ENCODE data around the gene CNOT1. TPM values are rescaled to one million over a fixed set of nuclear protein-coding genes. Genes with fewer than 3 reads are reported as not detected.

CNOT1 gene
- total and polyA plus RNA-seq, 2 experiments from 2014 or later, result 50.8 to 113 TPM

DNA sequence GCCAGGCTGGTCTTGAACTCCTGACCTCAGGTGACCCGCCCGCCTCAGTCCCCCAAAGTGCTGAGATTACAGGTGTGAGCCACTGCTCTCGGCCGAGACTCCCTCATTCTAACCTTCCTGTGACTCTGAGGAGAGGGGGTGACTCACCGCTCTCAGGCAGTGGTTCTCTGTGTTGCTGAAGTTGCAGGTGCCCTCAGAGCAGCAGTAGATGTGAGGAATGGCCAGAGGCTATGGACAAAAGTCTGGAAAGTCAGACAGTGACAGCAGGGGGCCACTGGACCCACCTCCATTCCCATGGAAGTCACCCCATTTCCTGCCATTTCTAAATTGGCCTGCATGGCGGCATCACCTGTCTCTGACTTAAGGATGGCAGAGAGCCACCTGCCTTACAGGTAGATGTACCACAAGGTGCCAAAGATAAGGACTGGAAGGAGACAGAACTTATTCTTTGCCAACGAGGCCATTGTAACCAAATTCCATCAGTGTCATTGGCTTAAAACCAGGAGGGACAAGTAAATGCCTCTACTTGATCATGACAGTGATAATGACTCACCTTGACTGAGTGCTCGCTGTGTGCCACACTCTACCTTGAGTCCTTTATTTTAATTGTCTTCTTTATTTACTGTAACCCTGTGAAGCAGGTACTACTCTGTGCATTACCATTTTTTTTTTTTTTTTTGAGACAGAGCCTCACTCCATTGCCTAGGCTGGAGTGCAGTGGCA lies 15.3 kb upstream of the CNOT1 start:
- Histone ChIP-seq H3K9me3 (ENCODE audit: low read depth) (no peaks in the 10 kb centered on the region), H3K4me2 (no peak overlapping the region), H3K36me3 (replicated peaks; ENCODE audit: insufficient read depth, low read depth) (no peaks in the 10 kb centered on the region), H3K27me3 (no peaks in the 10 kb centered on the region), H4K20me1 (ENCODE audit: insufficient read depth, poor library complexity, severe bottlenecking) (no peaks in the 10 kb centered on the region), H3K9me2 (replicated peaks; ENCODE audit: insufficient read depth) (no peaks in the 10 kb centered on the region), H3K4me3 (no peak overlapping the region), H3K4me1 (ENCODE audit: insufficient read depth) (no peaks in the 10 kb centered on the region), H3K79me2 (no peaks in the 10 kb centered on the region), H2AFZ (no peak overlapping the region), H3K27ac (no peak overlapping the region)
- no peak for TF ChIP-seq EZH2phosphoT487 (IDR thresholded peaks at IDR 0.05; ENCODE audit: low read depth, severe bottlenecking, unreplicated experiment)
- TF ChIP-seq, protein P1, sequence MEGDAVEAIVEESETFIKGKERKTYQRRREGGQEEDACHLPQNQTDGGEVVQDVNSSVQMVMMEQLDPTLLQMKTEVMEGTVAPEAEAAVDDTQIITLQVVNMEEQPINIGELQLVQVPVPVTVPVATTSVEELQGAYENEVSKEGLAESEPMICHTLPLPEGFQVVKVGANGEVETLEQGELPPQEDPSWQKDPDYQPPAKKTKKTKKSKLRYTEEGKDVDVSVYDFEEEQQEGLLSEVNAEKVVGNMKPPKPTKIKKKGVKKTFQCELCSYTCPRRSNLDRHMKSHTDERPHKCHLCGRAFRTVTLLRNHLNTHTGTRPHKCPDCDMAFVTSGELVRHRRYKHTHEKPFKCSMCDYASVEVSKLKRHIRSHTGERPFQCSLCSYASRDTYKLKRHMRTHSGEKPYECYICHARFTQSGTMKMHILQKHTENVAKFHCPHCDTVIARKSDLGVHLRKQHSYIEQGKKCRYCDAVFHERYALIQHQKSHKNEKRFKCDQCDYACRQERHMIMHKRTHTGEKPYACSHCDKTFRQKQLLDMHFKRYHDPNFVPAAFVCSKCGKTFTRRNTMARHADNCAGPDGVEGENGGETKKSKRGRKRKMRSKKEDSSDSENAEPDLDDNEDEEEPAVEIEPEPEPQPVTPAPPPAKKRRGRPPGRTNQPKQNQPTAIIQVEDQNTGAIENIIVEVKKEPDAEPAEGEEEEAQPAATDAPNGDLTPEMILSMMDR (IDR thresholded peaks at IDR 0.05; ENCODE audit: poor library complexity), result no peak
- no peak for TF ChIP-seq EZH2 (IDR thresholded peaks at IDR 0.05; ENCODE audit: borderline replicate concordance)
- no peak for DNase-seq (ENCODE audit: low spot score)
- 79% methylated on average over 8 of the region's 8 CpGs for WGBS (ENCODE audit: low lambda C conversion rate, missing lambda C conversion rate)

DNA sequence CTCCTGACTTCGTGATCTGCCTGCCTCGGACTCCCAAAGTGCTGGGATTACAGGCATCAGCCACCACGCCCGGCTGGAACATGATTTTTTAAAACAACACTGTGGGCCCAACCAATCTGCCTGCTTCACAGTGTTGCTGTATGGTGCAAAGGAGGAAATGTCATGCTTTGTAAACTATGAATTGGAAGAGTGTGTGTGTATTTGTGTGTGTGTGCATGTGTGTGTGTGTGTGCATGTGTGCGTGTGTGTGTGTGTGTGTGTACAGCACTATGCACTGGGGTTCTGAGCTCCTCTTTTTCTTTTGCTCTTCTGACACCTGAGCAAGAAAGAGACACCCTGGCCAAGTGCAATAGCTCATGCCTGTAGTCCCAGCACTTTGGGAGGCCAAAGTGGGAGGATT lies 14.5 kb upstream of the CNOT1 start:
- Histone ChIP-seq H3K36me3 (replicated peaks; ENCODE audit: insufficient read depth, low read depth) (no peaks in the 10 kb centered on the region), H3K4me3 (no peak overlapping the region), H2AFZ (no peak overlapping the region), H3K27ac (no peak overlapping the region), H4K20me1 (ENCODE audit: insufficient read depth, poor library complexity, severe bottlenecking) (no peaks in the 10 kb centered on the region), H3K4me1 (ENCODE audit: insufficient read depth) (no peaks in the 10 kb centered on the region), H3K9me2 (replicated peaks; ENCODE audit: insufficient read depth) (no peaks in the 10 kb centered on the region), H3K9me3 (ENCODE audit: low read depth) (no peaks in the 10 kb centered on the region), H3K79me2 (no peaks in the 10 kb centered on the region), H3K4me2 (no peak overlapping the region), H3K27me3 (no peaks in the 10 kb centered on the region)
- DNase-seq (ENCODE audit: low spot score), result no peak
- TF ChIP-seq, protein P1 (IDR thresholded peaks at IDR 0.05; ENCODE audit: poor library complexity), result no peak
- TF ChIP-seq EZH2 (IDR thresholded peaks at IDR 0.05; ENCODE audit: borderline replicate concordance) (no peak), EZH2phosphoT487 (IDR thresholded peaks at IDR 0.05; ENCODE audit: low read depth, severe bottlenecking, unreplicated experiment) (no peak)
- 85% methylated on average over 5 of the region's 5 CpGs for WGBS (ENCODE audit: low lambda C conversion rate, missing lambda C conversion rate)

DNA sequence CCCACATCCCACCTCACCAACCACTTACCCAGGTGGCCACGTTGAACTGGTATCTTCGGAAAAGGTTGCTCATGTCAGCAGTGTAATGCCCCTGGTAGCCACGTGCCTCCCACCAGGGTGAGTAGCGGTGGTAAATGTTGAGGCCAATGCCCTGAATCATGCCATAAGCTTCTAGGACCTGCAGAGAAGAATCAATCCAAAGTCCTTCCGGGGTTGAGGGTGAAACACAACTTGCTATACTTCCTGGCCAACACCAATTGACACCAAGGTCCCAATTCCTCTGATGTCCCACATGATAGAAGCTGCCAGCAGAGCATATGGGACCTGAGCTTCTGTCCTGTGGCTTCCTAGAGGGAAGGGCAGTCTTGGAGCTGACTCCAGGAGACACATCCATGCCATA lies 11.3 kb upstream of the CNOT1 start:
- Histone ChIP-seq H3K9me2 (replicated peaks; ENCODE audit: insufficient read depth) (no peaks in the 10 kb centered on the region), H3K4me2 (no peak overlapping the region), H4K20me1 (ENCODE audit: insufficient read depth, poor library complexity, severe bottlenecking) (no peaks in the 10 kb centered on the region), H3K27ac (no peak overlapping the region), H3K79me2 (no peaks in the 10 kb centered on the region), H2AFZ (no peak overlapping the region), H3K27me3 (no peaks in the 10 kb centered on the region), H3K36me3 (replicated peaks; ENCODE audit: insufficient read depth, low read depth) (no peaks in the 10 kb centered on the region), H3K9me3 (ENCODE audit: low read depth) (no peaks in the 10 kb centered on the region), H3K4me1 (ENCODE audit: insufficient read depth) (peaks cover 2% of the 10 kb centered on the region), H3K4me3 (no peak overlapping the region)
- WGBS (ENCODE audit: low lambda C conversion rate, missing lambda C conversion rate), result 96% methylated on average over 5 of the region's 5 CpGs
- DNase-seq (ENCODE audit: low spot score), result no peak
- no peak for TF ChIP-seq EZH2 (IDR thresholded peaks at IDR 0.05; ENCODE audit: borderline replicate concordance)
- TF ChIP-seq, protein P1 (IDR thresholded peaks at IDR 0.05; ENCODE audit: poor library complexity), result no peak
- no peak for TF ChIP-seq EZH2phosphoT487 (IDR thresholded peaks at IDR 0.05; ENCODE audit: low read depth, severe bottlenecking, unreplicated experiment)

Measured in hepatocyte (in vitro differentiated cells).